ENCODE data around the gene SYT8.

DNA sequence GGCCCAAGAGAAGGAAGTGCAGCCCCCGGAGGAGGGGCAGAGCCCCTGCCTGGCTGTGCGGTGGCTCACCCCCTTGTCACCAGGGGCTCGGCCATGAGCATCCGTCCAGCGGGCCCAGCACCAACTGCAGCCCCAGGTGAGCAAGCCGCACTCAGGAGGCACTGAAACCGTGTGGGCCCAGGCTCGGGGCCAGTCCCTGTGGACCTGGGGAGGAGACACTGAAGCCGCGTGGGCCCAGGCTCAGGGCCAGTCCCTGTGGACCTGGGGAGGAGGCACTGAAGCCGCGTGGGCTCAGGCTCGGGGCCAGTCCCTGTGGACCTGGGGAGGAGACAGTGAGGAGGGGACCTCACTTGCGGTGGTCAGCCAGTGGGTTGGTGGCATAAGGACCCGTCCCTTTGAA, 32.0 kb downstream of the SYT8 start:
- no peak for TF ChIP-seq CTCF (IDR thresholded peaks at IDR 0.05; ENCODE audit: borderline replicate concordance, extremely low read depth, low read length, poor library complexity, severe bottlenecking)
- TF ChIP-seq EZH2 (IDR thresholded peaks at IDR 0.05; ENCODE audit: borderline replicate concordance, low read depth, low read length, severe bottlenecking): no peak
